ENCODE results near the gene TOLLIP.
A peak's percentile ranks its signal among the peaks of the same experiment; 100 is the strongest.

GRCh38 chr11:1226226-1226985 lies 83.0 kb downstream of the TOLLIP start:
- TF ChIP-seq CTCF (IDR thresholded peaks at IDR 0.05; ENCODE audit: low read depth, low read length, poor library complexity, severe bottlenecking) = peak; percentile 24
- TF ChIP-seq EZH2phosphoT487 (IDR thresholded peaks at IDR 0.05; ENCODE audit: borderline replicate concordance, low read length) = no peak

All from DOHH2 (cell line).